Neural progenitor cell (in vitro differentiated cells): ENCODE data around the gene RASGRF2. TPM values are rescaled to one million over a fixed set of nuclear protein-coding genes. Genes with fewer than 3 reads are reported as not detected.

Experiments used
- DNase-seq: peaks from one replicate; pipeline ENCODE4 v3.0.0-alpha.2; 2016; ENCODE audit warnings: low spot score
- H2AFZ ChIP-seq: fragments of 200-600 bp; sonication (generic); replicated peaks from 2 replicates; pipeline ENCODE4 v1.6.1; 2016; ENCODE audit warnings: antibody characterized with exemption
- H3F3A ChIP-seq: fragments of 200-600 bp; sonication (generic); 2 replicates; pipeline ENCODE4 v1.6.1; 2016; ENCODE audit warnings: antibody characterized with exemption, low read depth
- H3K27ac ChIP-seq: fragments of 200-600 bp; sonication (generic); 2 replicates; pipeline ENCODE4 v1.5.1; 2016; ENCODE audit warnings: mild to moderate bottlenecking
- H3K27me3 ChIP-seq: fragments of 200-600 bp; sonication (generic); 2 replicates; pipeline ENCODE4 v1.6.1; 2016; ENCODE audit warnings: mild to moderate bottlenecking, moderate library complexity
- H3K36me3 ChIP-seq: fragments of 200-600 bp; sonication (generic); 2 replicates; pipeline ENCODE4 v1.5.1; 2016
- H3K4me1 ChIP-seq: fragments of 200-600 bp; sonication (generic); 2 replicates; pipeline ENCODE4 v1.6.1; 2016; ENCODE audit warnings: mixed run types
- H3K4me2 ChIP-seq: fragments of 200-600 bp; sonication (generic); 2 replicates; pipeline ENCODE4 v1.6.1; 2016
- H3K4me3 ChIP-seq: fragments of 200-600 bp; sonication (generic); 2 replicates; pipeline ENCODE4 v1.5.1; 2016
- H3K79me2 ChIP-seq: fragments of 200-600 bp; sonication (generic); 2 replicates; pipeline ENCODE4 v1.6.1; 2016; ENCODE audit warnings: low read depth
- H3K9ac ChIP-seq: fragments of 200-600 bp; sonication (generic); 2 replicates; pipeline ENCODE4 v1.6.1; 2016
- H3K9me3 ChIP-seq: fragments of 200-600 bp; sonication (generic); 2 replicates; pipeline ENCODE4 v1.5.1; 2016; ENCODE audit warnings: low read depth
- H4K20me1 ChIP-seq: fragments of 200-600 bp; sonication (generic); 2 replicates; pipeline ENCODE4 v1.6.1; 2016; ENCODE audit warnings: low read depth
- H3K27ac Mint-ChIP-seq: 3 replicates; pipeline ENCODE4 v1.8.0; 2021; ENCODE audit warnings: mixed read lengths
- H3K27me3 Mint-ChIP-seq: 2 replicates; pipeline ENCODE4 v1.8.0; 2022; ENCODE audit warnings: low read depth, mild to moderate bottlenecking, inconsistent platforms, moderate library complexity, mixed read lengths; ENCODE audit not compliant: insufficient read depth
- H3K36me3 Mint-ChIP-seq: 3 replicates; pipeline ENCODE4 v1.8.0; 2021; ENCODE audit warnings: mixed read lengths
- H3K4me1 Mint-ChIP-seq: 3 replicates; pipeline ENCODE4 v1.8.0; 2021; ENCODE audit warnings: mixed read lengths
- H3K4me3 Mint-ChIP-seq: 3 replicates; pipeline ENCODE4 v1.8.0; 2021; ENCODE audit warnings: mild to moderate bottlenecking, moderate library complexity, mixed read lengths
- H3K9me3 Mint-ChIP-seq: 3 replicates; pipeline ENCODE4 v1.8.0; 2020; ENCODE audit warnings: mixed read lengths
- EZH2 ChIP-seq: fragments of 200-600 bp; sonication (generic); IDR thresholded peaks from 2 replicates; pipeline ENCODE4 v1.6.1; 2017; ENCODE audit warnings: antibody characterized with exemption, mild to moderate bottlenecking, moderate library complexity
- EZH2phosphoT487 ChIP-seq: fragments of 200-600 bp; sonication (generic); IDR thresholded peaks from 2 replicates; pipeline ENCODE4 v1.6.1; 2017; ENCODE audit warnings: antibody characterized with exemption
- total RNA-seq: library from RNA; depleted of rRNA; stranded (reverse); fragments of >200 nt; gene quantifications from 2 replicates; pipeline ENCODE4 v1.2.3, GENCODE V29; 2015; ENCODE audit warnings: low replicate concordance
- TF ChIP-seq, protein P1 (sequence below): fragments of 200-600 bp; sonication (generic); IDR thresholded peaks from 2 replicates; pipeline ENCODE4 v1.5.1; 2017; ENCODE audit warnings: antibody characterized with exemption, mild to moderate bottlenecking

The RASGRF2 gene
- total RNA-seq, 1 donor from 2014 or later, result 0.15 TPM

DNA sequence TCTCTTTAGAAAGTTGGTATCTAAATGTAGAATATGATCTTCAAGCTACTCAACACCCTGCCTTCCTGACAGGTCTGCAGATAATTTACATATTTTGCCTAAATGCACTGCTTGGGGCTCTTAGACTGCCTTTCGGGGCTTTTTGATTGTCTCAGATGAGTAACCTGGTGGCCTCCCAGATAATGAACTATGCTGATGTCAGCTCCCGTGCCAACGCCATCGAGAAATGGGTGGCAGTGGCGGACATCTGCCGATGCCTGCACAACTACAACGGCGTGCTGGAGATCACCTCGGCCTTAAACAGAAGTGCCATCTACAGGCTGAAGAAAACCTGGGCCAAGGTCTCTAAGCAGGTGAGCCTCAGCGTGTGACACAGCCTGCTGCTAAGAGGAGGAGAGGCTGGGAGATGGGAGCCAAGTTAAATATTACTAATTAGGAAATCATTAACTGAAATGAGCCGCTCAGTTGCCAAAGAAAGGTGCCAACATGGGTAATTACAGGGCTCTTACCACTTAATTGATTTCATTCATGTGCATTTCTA, 252.1 kb downstream of the RASGRF2 start:
- Mint-ChIP-seq H3K36me3 (no peaks in the 10 kb centered on the region), H3K27ac (no peak overlapping the region), H3K4me1 (peaks cover 10% of the 10 kb centered on the region), H3K4me3 (no peak overlapping the region), H3K9me3 (no peaks in the 10 kb centered on the region), H3K27me3 (peaks cover 6% of the 10 kb centered on the region)
- Histone ChIP-seq H3K4me3 (no peak overlapping the region), H3K27ac (no peak overlapping the region), H3F3A (no peaks in the 10 kb centered on the region), H3K79me2 (no peaks in the 10 kb centered on the region), H3K27me3 (no peaks in the 10 kb centered on the region), H3K9ac (no peak overlapping the region), H2AFZ (no peak overlapping the region), H3K4me2 (no peak overlapping the region), H3K4me1 (no peaks in the 10 kb centered on the region), H3K9me3 (no peaks in the 10 kb centered on the region), H3K36me3 (no peaks in the 10 kb centered on the region), H4K20me1 (no peaks in the 10 kb centered on the region)
- TF ChIP-seq, protein P1, sequence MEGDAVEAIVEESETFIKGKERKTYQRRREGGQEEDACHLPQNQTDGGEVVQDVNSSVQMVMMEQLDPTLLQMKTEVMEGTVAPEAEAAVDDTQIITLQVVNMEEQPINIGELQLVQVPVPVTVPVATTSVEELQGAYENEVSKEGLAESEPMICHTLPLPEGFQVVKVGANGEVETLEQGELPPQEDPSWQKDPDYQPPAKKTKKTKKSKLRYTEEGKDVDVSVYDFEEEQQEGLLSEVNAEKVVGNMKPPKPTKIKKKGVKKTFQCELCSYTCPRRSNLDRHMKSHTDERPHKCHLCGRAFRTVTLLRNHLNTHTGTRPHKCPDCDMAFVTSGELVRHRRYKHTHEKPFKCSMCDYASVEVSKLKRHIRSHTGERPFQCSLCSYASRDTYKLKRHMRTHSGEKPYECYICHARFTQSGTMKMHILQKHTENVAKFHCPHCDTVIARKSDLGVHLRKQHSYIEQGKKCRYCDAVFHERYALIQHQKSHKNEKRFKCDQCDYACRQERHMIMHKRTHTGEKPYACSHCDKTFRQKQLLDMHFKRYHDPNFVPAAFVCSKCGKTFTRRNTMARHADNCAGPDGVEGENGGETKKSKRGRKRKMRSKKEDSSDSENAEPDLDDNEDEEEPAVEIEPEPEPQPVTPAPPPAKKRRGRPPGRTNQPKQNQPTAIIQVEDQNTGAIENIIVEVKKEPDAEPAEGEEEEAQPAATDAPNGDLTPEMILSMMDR, result no peak
- TF ChIP-seq EZH2phosphoT487 (no peak), EZH2 (no peak)
- no peak for DNase-seq

- Mint-ChIP-seq H3K27ac (no peak overlapping the region), H3K4me1 (peaks cover 10% of the 10 kb centered on the region), H3K4me3 (no peak overlapping the region), H3K36me3 (peaks cover 1% of the 10 kb centered on the region), H3K9me3 (no peaks in the 10 kb centered on the region), H3K27me3 (peaks cover 6% of the 10 kb centered on the region)
- H3K27ac ChIP-seq, result no peak overlapping the region
- no peaks in the 10 kb centered on the region for H3K27me3 ChIP-seq
- TF ChIP-seq EZH2phosphoT487, result no peak
- TF ChIP-seq EZH2, result no peak
- TF ChIP-seq, protein P1, result no peak
- no peaks in the 10 kb centered on the region for H3F3A ChIP-seq
- H2AFZ ChIP-seq, result no peak overlapping the region
- no peaks in the 10 kb centered on the region for H4K20me1 ChIP-seq
- H3K4me1 ChIP-seq, result no peaks in the 10 kb centered on the region
- DNase-seq, result no peak
- H3K4me2 ChIP-seq, result no peak overlapping the region
- no peaks in the 10 kb centered on the region for H3K36me3 ChIP-seq
- no peak overlapping the region for H3K4me3 ChIP-seq
- H3K9ac ChIP-seq, result no peak overlapping the region
- H3K79me2 ChIP-seq, result no peaks in the 10 kb centered on the region
- H3K9me3 ChIP-seq, result no peaks in the 10 kb centered on the region
These were observed 252.9 kb downstream of the RASGRF2 start for GRCh38 chr5:81213070-81213469.

DNA sequence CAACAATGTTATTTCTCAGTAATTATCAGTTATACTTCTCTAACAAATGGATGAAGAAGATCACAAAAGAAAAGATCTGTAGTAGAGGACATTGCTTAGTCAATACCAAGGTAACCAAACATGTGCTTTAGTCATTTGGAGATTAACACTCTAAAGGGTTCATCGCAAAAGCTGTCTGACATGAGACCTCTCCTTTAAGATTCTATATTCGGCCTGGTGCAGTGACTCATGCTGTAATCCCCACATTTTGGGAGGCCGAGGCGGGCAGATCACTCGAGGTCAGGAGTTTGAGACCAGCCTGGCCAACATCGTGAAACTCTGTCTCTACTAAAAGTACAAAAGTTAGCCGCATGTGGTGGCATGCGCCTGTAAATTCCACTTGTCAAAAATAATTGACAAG, 254.7 kb downstream of the RASGRF2 start:
- Mint-ChIP-seq H3K9me3 (peaks cover 3% of the 10 kb centered on the region), H3K27ac (no peak overlapping the region), H3K27me3 (peaks cover 2% of the 10 kb centered on the region), H3K4me3 (no peak overlapping the region), H3K4me1 (peaks cover 8% of the 10 kb centered on the region), H3K36me3 (peaks cover 7% of the 10 kb centered on the region)
- no peaks in the 10 kb centered on the region for H3K9me3 ChIP-seq
- H3K79me2 ChIP-seq, result no peaks in the 10 kb centered on the region
- no peaks in the 10 kb centered on the region for H3F3A ChIP-seq
- no peak overlapping the region for H2AFZ ChIP-seq
- no peaks in the 10 kb centered on the region for H3K27me3 ChIP-seq
- H3K9ac ChIP-seq, result no peak overlapping the region
- H3K4me2 ChIP-seq, result no peak overlapping the region
- no peaks in the 10 kb centered on the region for H3K4me1 ChIP-seq
- H4K20me1 ChIP-seq, result no peaks in the 10 kb centered on the region
- TF ChIP-seq EZH2phosphoT487 (no peak), EZH2 (no peak)
- TF ChIP-seq, protein P1, result no peak
- no peak for DNase-seq
- no peak overlapping the region for H3K27ac ChIP-seq
- H3K36me3 ChIP-seq, result no peaks in the 10 kb centered on the region
- H3K4me3 ChIP-seq, result no peak overlapping the region
